HG03108 (cell line): ENCODE data around the gene OR2H2.

ENCODE experiments used
- ATAC-seq: cut with Tn5 transposase; IDR thresholded peaks from one replicate; pipeline ENCODE4 v1.9.1; 2021; ENCODE audit warnings: moderate library complexity; ENCODE audit not compliant: unreplicated experiment

Gene OR2H2

DNA sequence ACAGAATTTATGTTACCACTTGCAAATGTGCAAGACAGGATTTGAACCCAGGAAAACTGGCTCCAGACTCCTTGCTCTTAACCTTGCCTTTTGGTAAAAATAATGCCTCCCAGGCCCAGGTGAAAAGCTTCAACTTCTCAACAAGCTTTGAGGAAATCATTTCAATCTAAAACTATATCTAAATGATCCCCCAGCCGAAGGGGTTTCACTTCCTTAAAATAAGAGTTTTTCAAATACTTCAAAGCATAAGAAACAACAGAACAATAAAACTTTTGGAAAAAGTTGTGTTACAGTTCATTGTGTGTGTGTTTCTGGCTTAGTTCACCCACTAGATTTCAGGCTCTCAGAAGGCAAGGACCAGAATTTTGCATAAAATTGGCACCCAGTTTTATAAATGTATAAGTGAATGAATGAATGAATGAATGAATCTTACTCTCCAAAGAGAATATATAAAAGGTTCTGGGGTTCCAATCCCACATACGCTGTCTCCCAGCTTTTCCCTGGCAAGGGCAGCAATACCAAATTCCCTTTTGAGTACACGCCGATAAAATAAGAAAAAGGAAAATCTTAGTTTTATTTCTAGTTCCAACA is 5.4 kb downstream of the OR2H2 start:
- ATAC-seq: no peak

DNA sequence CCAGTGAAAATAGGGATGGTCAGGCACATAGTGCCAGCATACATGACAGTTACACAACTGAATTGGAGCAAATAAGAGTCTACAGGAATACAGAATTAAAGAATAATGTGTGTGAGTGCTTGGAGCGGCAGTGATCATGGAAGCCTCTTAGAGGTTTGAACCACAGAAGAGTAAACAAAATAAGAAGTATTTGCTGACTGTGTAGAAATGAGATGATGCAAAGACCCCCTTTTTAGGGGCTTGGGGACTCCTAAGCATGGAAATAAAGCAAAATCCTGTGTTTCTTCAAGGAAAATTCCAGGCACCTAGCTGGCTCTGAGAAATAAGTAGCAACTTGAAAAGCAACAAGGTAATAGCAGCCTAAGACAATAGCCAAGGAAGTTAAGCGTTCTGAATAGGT is 6.8 kb downstream of the OR2H2 start:
- no peak for ATAC-seq

DNA sequence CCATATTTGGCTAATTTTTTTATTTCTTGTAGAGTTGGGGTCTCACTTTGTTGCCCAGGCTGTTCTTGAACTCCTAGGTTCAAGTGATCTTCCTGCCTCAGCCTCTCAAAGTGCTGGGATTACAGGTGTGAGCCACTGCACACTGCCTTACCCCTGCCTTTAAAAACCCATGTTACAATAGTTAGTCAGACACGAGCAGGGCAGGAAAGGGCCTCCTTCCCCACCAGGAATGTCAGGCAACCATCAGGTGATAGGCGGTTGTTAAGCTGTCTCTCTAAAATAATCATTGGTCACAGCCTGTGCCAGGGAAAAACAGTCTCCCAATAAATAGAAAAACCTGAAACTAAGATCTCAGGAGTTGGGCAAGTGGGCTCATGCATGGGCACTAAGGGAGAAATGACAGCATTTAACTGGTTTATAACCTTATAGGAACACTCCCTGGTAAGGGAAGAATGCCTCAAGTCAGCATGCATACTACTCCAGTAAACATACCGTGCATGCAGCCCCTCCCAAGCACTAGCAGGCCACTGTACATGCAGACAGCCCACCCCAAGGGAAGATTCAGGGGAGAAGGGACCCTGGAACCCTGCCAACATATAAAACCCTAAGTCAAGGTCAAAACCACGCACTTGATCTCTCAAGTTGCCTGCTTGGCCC is 8.4 kb downstream of the OR2H2 start:
- ATAC-seq: no peak

DNA sequence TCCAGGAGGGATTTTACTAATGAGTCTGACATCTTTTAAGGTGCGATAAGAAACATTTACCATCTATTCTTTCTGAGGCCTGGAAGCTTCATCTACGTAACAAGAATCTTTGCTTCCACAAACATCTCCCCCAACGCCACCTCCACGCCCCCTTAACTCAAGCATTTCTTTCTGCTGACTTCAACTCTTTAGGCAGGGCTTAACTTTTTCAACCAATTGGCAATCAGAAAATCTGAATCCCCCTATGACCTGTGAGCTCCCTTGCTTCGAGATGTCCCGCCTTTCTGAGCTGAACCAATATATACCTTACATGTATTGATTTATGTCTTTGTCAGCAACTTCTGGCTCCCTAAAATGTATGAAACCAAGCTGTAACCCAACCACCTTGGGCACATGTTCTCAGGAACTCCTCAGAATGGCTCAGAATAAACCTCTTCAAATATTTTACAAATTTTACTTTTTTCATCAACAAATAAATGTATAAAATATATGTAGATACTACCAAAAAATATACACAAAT is 11.5 kb downstream of the OR2H2 start:
- ATAC-seq: no peak

DNA sequence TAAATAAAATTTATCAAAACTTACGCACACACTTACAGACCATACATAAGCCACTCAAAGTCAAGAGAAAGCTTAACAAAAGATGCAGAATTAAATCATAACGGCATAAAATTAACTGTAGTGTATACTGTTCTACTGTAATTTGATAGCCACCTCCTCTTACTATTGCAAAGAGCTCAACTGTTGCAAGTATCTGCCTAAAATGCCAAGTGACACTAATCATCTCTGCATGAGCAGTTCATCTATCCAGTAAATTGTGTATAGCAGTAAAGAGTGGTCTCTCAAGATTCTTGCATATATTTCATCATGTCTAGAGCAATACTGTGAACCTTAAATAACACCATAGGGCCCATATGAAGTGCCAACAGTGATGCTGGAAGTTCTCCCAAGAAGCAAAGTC is 12.3 kb downstream of the OR2H2 start:
- no peak for ATAC-seq

DNA sequence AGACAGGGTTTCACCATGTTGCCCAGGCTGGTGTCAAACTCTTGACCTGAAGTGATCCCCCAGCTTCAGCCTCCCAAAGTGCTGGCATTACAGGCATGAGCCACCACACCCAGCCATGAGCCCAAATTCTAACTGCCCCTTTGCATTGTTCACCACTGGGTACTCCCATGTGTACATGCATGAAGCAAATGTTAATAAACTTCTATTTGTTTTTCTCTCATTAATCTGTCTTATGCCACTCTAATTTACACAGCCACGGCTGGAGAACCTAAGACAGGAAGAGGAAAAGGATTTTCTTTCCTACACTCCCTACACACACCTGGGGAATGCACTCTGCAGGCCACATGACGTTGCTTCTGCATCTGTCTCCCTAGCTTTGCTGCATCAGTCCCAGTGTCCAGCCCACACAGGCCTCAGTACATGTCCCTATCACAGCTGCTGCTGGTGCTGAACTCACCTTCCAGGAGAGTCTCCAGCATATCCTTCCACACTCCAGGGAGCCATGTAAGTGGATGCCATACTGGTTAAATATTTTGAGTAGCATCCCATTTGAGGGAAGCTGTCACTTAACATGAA is 13.3 kb downstream of the OR2H2 start:
- no peak for ATAC-seq

DNA sequence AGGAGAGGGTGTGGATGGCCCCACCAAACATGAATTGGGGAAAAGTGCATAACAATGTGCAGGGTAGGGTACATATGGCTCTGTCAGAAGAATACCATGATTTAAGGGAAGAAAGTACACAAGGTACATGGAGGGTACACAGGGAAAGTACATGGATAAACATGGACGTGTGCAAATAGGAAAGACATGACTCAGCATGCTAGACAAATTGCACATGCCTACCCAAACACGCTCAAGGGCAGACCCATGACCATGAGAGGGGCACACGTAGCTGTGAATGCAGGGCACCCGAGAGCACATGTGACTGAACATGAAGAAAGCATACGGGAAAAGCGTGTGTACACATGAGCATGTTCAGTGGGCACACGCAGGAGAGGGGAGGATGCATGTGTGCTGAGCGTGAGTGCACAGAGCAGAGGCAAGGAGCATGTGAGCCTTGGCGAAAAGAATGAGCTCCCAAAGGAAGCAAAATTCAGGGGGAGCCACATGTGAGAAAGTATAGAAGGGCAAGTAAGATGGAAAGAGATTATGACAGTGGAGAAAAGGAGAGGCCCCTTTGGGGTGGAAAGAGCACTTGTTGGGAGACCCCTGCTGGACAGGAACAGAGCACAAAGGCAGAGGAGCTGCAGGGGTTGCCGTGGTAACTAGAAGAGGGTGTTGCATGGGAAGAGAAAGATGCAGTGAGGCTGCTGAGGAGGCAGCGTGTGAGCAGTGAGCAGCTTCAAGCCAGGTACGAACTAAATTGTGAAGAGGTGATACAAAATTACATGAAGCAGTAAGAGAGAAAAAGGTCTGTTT is 17.8 kb downstream of the OR2H2 start:
- no peak for ATAC-seq

DNA sequence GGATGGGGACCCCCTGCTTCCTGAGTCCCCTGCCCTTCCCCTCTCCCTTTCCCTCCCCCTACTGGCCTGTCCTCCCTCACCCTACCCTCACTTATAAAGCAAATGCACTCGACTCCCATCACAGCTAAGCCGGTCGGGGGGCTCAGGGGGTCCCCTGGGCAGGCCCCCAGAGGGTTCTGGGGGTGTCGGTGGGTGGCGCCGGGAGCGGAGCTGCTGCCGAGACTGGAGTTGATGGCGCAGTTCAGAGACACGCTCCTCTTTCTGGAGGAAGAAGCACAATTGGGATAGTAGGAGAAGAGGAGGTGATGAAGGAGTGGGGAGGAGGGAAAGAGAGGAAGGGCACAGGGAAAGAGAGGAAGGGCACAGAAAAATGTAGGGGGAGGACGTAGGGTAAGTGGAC is 18.5 kb downstream of the OR2H2 start:
- no peak for ATAC-seq

DNA sequence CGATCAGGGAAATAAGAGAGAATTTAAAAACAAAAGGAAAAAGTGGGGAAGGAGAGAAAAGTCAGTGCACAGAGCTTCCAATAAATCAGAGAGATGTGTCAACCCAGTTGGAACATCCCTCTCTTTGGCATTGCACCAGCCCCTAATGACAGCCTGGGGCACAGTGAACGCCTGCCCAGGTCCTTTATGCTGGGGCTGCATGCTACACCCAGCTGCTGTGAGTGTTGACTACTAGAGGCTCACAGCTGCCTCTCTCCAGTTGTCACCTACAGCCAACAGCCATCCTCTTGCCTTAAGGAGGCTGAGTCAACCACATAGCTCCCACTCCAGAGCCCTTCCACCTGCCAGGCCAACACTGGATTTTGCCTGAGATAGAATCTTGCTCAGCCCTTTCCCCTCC is 19.0 kb downstream of the OR2H2 start:
- ATAC-seq: no peak

DNA sequence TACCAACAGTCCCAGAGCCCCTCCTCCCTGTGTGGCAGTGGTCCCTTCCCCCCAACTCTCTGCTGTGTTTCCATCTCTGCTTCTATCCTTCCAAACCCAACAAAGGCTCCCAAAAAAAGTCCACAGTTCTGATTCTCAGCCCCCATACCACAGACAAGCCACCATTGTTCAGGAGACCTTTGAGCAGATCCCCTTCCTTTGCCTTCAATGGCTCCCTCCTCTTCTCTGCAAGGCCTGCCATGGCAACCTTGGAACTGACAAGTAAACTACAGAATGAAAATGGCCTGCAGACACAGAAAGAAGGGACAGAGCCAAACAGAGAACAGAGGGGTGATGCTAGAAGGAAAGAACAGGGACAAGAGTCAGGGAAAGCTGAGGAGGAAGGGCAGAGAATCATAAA is 23.2 kb downstream of the OR2H2 start:
- no peak for ATAC-seq

DNA sequence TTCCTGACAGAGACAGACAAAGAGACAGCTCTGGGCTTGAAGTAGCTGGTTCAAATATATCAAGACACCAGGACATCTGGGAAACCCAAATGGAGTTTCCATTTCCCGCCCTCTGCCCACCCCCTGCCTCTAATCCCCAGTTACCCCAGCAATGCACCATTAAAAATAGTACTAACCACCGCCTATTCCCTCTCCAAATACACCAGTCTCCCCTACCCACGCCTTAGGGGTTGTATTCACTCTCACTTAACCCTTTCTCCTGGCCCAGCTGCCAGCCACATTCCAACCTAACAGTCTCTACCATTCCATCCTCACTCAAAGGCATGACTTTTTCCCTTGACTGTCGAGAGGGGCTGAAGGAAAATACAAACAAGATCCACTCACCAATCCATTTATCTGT is 25.6 kb downstream of the OR2H2 start:
- no peak for ATAC-seq

DNA sequence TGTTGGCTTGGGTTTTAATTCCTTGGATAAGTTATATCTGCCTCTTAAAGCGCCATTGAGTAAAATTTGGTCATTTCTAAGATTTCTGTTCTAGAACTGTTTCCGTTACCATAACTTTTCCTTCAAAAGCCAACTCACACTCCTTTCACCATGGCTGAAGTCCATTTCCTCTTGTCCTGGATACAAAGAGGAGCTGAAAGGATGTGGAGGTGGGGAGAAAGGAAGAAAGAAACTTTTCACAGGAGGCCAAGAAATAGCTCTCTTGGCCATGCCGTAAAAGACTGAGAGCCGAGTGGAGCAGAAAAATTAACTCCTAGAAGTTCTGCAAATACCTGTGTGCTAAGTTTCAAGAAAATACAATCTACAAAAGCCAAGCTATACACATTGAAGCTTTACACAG is 26.5 kb downstream of the OR2H2 start:
- no peak for ATAC-seq

DNA sequence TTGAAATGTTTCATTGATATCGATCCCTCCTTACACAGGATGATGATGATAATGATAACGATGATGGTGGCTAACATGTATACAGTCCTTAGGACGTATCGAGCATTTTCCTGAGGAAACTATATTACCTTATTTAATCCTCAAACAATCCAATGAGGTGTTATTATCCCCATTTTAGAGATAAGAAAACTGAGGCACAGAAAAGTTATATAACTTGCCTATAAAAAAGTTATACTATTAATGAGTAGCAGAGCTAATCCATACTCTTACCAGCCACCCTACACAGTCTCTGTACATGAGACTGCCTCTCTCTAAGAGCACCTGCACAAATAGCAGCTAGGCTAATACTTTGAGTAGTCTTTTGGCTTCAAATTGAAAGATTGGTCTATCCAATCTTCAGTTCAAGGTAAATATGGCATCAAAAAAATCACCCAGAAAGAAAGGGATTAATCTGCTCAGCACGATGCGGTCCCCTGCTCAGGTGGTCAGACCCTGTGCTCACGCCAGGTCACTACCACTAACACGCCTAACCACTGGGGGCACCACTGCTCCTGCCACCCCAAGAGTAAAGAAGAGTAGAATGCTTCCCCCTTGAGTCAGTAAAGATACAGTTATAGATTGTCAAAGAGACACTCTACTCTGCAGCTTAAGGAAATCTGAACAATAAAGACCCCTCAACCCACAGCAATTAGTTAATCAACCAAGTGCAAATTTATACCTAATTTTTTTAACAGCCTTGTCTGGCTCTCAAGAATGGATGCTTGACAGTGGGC is 33.0 kb downstream of the OR2H2 start:
- ATAC-seq: no peak

DNA sequence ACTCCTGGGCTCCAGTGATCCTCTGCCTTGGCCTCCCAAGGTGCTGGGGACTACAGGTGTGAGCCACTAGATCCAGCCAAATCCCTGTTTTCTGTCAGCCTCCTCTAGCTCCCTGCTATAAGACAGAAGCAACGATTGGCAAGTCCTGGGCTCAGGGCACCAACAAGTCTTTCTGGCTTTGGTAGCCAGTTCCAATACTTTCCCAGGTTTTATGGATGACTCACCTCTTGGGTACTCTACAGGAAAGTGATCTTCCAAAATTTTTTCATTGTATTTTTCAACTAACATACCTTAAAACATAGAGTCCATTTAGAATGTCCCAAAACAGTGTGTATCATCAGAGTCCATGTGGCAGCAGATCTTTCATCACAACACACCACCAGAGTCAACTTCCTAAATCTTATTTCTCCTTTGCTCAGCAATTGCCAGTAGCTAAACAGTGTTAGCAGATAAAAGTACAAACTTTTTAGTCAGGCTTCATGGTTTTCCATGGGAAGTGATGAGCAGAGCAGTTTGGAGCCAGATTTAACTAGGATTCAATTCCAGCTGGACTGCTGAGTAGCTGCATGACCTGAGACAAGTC is 34.7 kb downstream of the OR2H2 start:
- no peak for ATAC-seq

DNA sequence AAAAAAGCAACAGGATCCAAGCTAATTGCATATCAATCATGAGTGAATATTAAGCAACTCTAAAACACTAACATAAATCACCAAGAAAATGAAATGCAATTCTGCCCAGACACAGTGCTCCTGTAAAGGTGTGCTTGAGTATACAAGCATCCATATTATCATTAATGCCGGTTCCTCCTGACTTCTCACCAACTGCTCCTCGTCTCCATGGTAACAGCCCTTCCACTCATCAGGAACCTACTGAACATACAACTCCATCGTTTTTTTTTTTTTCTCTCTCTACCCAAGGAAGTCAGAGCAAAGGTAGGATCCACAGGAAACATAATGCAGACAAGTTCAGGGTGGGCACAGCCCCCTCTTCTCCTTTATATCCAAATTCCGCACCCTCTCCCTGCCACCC is 35.7 kb downstream of the OR2H2 start:
- ATAC-seq: no peak

DNA sequence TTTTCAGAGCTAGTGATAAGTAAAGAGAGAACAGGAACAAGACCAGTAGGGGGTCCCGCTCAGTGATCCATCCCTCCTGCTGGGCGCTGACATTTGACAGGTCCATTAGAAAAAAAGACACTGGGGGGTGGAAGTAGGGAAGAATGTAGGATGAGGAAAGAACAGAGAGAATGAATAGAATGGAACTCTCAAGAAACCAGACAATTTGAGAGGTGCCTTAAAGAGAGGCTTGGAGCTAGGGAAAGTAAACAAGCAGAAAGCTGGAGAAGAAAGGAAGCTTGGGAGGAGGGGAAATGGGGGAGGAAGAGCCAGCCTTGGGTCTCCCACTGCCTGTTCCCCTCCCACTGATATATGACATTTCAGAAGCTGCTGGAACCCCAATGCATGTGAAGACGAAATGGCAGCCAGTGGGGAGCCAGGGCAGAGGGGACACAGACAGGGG is 39.6 kb downstream of the OR2H2 start:
- no peak for ATAC-seq

DNA sequence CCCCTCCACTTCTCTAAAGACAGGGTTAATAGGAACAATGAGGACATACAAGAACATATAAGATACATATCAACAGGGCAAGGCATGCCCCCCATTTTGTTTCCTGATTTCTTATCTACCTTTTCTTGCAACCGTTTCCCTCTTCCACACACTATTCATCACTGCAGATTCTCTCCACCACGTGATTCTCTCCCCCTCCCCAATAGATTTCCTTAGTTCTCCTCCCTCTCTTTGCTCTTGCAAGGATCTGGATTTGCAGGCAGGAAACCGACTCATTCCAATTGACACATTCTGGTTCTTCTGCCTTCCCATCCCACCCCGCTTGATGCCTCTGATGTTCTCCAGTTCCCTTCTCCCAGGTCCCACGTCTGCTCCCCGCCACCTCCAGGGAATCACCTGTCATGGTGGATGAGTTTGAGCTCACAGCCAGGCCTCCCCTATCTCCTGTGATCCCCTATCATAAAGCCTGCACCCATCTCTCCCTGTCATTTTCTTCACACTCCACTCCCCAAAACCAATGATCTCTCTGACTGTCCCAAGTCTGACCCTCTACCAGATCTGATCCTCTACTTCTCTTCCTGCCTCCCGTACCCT is 40.5 kb downstream of the OR2H2 start:
- no peak for ATAC-seq

DNA sequence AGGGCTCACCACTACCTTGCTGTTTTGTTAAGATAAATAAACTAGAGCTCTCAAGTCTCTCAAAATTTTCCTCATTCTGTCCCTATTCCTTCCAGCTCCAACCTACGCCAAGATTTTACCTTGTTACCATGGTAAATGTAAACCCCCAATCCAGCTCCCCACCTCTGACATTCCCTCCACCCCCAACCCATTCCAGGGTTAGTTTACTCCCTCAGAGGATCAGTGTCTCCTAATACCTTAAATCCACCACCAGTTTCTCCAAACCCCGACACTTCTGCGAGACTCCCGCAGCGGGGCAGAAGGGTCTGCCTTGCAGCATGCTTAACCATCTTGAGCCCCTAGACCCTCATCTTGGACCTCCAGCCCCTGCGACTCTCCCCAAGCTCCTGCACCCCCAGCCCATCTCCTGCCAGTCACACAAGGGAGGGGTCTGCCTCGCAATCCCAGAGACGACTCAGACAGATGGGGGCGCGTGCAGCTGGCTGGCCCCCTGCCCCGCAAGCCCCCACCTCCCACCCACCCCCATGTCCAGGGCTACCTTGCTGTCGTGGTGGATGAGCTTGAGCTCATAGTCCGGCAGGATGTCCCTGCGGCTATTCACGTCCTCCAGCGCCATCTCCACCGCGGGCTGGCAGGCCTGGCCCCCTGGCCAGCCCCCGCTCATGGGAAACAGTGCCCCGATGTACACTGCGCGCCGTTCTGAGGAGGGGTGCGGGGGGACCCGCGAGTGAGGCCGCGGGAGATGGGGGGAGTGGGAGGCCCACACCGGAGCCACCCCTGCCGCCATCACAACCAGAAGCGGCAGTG is 42.2 kb downstream of the OR2H2 start:
- no peak for ATAC-seq

DNA sequence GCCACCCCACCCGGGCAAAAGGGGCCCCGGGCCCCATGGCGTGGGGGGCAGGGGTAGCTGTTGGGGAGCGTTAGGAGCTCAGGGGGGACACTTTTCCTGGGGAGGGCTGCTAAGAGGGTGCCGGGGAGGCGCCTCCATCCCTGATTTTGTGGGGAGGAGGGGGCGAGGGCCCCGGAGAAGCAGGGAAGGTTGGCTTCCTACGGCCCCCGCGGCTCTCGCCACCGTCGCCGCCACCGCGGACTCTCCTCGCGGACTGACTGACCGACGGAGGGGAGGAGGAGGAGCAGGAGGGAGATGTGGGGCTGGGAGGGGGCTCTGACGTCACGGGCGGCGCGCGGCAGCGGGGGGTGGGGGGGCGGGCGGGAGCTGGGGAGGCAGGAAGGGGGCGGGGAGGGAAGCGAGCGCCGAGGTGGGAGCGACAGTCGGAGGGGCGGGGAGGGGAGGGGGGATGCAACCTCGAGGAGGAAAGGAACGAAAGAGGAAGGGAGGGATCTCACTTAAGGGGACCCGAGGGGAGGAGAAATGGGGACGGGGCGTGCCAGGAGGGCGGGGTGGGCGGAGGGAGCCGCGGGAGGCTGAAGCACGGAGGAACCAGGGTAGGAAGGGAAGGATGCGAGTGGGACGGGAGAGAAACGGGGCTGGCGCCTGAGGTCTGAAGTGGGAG is 43.0 kb downstream of the OR2H2 start:
- ATAC-seq: no peak
